Measurements from ENCODE around the gene XKR3. TPM values are rescaled to one million over a fixed set of nuclear protein-coding genes. Genes with fewer than 3 reads are reported as not detected.

XKR3 gene
- total and polyA plus RNA-seq, 2 of the 8 experiments (the other 6 are each of a cell fraction or from before 2014, with no cell fraction given): 0.17 TPM; not detected in 1

DNA sequence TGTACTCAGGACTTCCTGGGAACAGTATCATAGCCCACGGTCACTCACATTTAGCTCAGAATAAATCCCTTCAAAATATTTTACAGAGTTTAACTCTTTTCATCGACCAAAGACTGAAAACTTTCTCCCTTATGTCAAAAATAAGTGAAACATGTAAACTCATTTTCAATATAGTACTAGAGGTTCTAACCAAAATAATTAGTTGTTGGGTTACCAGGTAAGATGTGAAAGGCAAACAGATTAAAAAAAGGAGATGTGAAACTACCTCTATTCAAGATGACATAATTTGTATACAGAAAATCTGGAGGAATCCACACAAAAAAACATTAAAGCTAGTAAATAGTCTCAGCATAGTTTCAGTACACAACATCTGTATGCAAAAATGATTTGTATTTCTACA is 20.3 kb downstream of the XKR3 start:
- H4K91ac ChIP-seq (replicated peaks; ENCODE audit: insufficient read length, low read length): no peak overlapping the region
- no peaks in the 10 kb centered on the region for H3K36me3 ChIP-seq (ENCODE audit: control insufficient read depth in 2 of 4, insufficient read depth in 4 of 4, low read length in 3 of 4)
- DNase-seq (ENCODE audit: low read depth in 1 of 2, low spot score in 2 of 2) (no peak), FAIRE-seq (no peak)
- 85% methylated on average over 2 of the region's 2 CpGs; no CpG with 5 or more reads in 1 of the 2 experiments for WGBS, 2 experiments (ENCODE audit: extremely low coverage in 1 of 2, insufficient coverage in 1 of 2, insufficient read length in 1 of 2, insufficient replicate concordance in 2 of 2, low coverage in 1 of 2, low lambda C conversion rate in 2 of 2, missing lambda C conversion rate in 1 of 2)
- H2AFZ ChIP-seq (ENCODE audit: low read length): no peak overlapping the region
- H4K8ac ChIP-seq (ENCODE audit: extremely low read depth, insufficient read depth, low read length): no peak overlapping the region
- no peaks in the 10 kb centered on the region for H3K23me2 ChIP-seq (ENCODE audit: low read depth, low read length)
- no peaks in the 10 kb centered on the region for H3K79me1 ChIP-seq (ENCODE audit: low read depth, low read length)
- no peak overlapping the region for H2BK20ac ChIP-seq (ENCODE audit: low read length)
- H3K4me1 ChIP-seq (replicated peaks in 1 of 4; ENCODE audit: control insufficient read depth in 3 of 4, insufficient read depth in 4 of 4, low read length in 3 of 4): peaks cover 0 to 3% (median 3%) of the 10 kb centered on the region in 4 experiments; a peak in 2 of 7 replicates
- no peak overlapping the region for H2BK5ac ChIP-seq (ENCODE audit: low read depth, low read length)
- no peaks in the 10 kb centered on the region for H4K20me1 ChIP-seq (replicated peaks in 1 of 2; ENCODE audit: control insufficient read depth in 1 of 2, insufficient read depth in 2 of 2, low read length in 2 of 2)
- TF ChIP-seq POLR2AphosphoS5 (IDR thresholded peaks at IDR 0.05; ENCODE audit: low read depth, low read length): no peak
- H2BK12ac ChIP-seq (ENCODE audit: low read depth, low read length): no peak overlapping the region
- no peak overlapping the region for H4K5ac ChIP-seq (ENCODE audit: insufficient read length, low read depth, low read length)
- H3K23ac ChIP-seq (ENCODE audit: insufficient read length): no peak overlapping the region
- H2BK15ac ChIP-seq (ENCODE audit: low read length): no peak overlapping the region
- H3K9me3 ChIP-seq (ENCODE audit: insufficient read depth in 2 of 2, low read depth in 1 of 2, low read length in 1 of 2): no peaks in the 10 kb centered on the region
- no peak overlapping the region for H3K4me2 ChIP-seq (ENCODE audit: insufficient read depth in 1 of 2, low read depth in 2 of 2, low read length in 2 of 2)
- H3K14ac ChIP-seq (ENCODE audit: insufficient read length): no peak overlapping the region
- H3K4ac ChIP-seq (replicated peaks; ENCODE audit: insufficient read length, low read depth, low read length): no peak overlapping the region
- H2BK120ac ChIP-seq (replicated peaks; ENCODE audit: low read depth, low read length): no peak overlapping the region
- no peak overlapping the region for H3K18ac ChIP-seq (ENCODE audit: extremely low read depth, low read length)
- no peak overlapping the region for H3K4me3 ChIP-seq (ENCODE audit: extremely low read depth in 1 of 4, insufficient read depth in 2 of 4, low read depth in 3 of 4, low read length in 4 of 4)
- no peaks in the 10 kb centered on the region for H3K27me3 ChIP-seq (replicated peaks in 1 of 4; ENCODE audit: control insufficient read depth in 3 of 4, extremely low read depth in 1 of 4, insufficient read depth in 3 of 4, low read length in 3 of 4)
- H3K79me2 ChIP-seq (ENCODE audit: control insufficient read depth in 1 of 2, insufficient read depth in 2 of 2, low read length in 2 of 2): no peaks in the 10 kb centered on the region
- no peak overlapping the region for H2AK5ac ChIP-seq (ENCODE audit: low read depth, low read length)
- H3K9ac ChIP-seq (replicated peaks in 1 of 4; ENCODE audit: extremely low read depth in 1 of 4, low read depth in 3 of 4, low read length in 3 of 4): no peak overlapping the region
- ChIA-PET CTCF (ENCODE audit: partially characterized antibody) (interaction anchor here (1.2 kb wide), 2 partner anchors 18 to 21 kb away, joined by 3 to 5 read pairs; no protein-coding TSS in a partner anchor), POLR2A (ENCODE audit: partially characterized antibody) (no interaction called here)
- no peak overlapping the region for H3K27ac ChIP-seq (ENCODE audit: low read depth, low read length)
- no peak overlapping the region for H3K56ac ChIP-seq (replicated peaks; ENCODE audit: insufficient read length, low read depth, low read length)
